ENCODE measurements around the gene SH3TC1. TPM values are rescaled to one million over a fixed set of nuclear protein-coding genes. Genes with fewer than 3 reads are reported as not detected.

Gene SH3TC1
- total RNA-seq, 1 experiment from 2014 or later = 7.8 TPM

- CTCF ChIA-PET = no interaction called here
- H3K27ac Mint-ChIP-seq (ENCODE audit: unreplicated experiment) = no peak within 1 kb of the TSS
Observed at GRCh38 chr4:8269535-8270417, 70.7 kb downstream of the SH3TC1 start, which contains the start of gene HTRA3. Gene HTRA3 (plus strand): TSS chr4:8269754. CDS start chr4:8269969, 215 bp downstream.

GRCh38 chr4:8270418-8270771 lies 71.3 kb downstream of the SH3TC1 start:
- intact Hi-C loops (cut with micrococcal nuclease; ENCODE audit: unreplicated experiment) = no loop called here
- no peaks in the 10 kb centered on the region for H3K4me1 Mint-ChIP-seq (ENCODE audit: low read depth, unreplicated experiment)
- no peak for DNase-seq
- peak overlapping the region; percentile 37 for H3K4me3 Mint-ChIP-seq (ENCODE audit: low read depth, unreplicated experiment)
- no peak overlapping the region for H3K27ac Mint-ChIP-seq (ENCODE audit: unreplicated experiment)
- no TSS peak for BruUV-seq (replicated peaks)
- no peaks in the 10 kb centered on the region for H3K9me3 Mint-ChIP-seq (ENCODE audit: low read depth, unreplicated experiment)
- H3K27me3 Mint-ChIP-seq (ENCODE audit: unreplicated experiment) = peaks cover 71% of the 10 kb centered on the region
- CTCF ChIA-PET = no interaction called here
- H3K36me3 Mint-ChIP-seq (ENCODE audit: insufficient read depth, unreplicated experiment) = no peaks in the 10 kb centered on the region
- no peak for TF ChIP-seq CTCF (IDR thresholded peaks at IDR 0.05; ENCODE audit: unreplicated experiment)

More at GRCh38 chr4:8269535-8270417, 70.7 kb downstream of the SH3TC1 start, which contains the start of gene HTRA3:
- BruUV-seq (replicated peaks) = no TSS peak
- peak within 1 kb of the TSS; percentile 37 for H3K4me3 Mint-ChIP-seq (ENCODE audit: low read depth, unreplicated experiment)
- intact Hi-C loops (cut with micrococcal nuclease; ENCODE audit: unreplicated experiment) = no loop called here
- no peak for TF ChIP-seq CTCF (IDR thresholded peaks at IDR 0.05; ENCODE audit: unreplicated experiment)
- no peaks in the 10 kb centered on the region for H3K9me3 Mint-ChIP-seq (ENCODE audit: low read depth, unreplicated experiment)
- no peak for DNase-seq
- H3K36me3 Mint-ChIP-seq (ENCODE audit: insufficient read depth, unreplicated experiment) = no peaks in the 10 kb centered on the region
- H3K4me1 Mint-ChIP-seq (ENCODE audit: low read depth, unreplicated experiment) = no peaks in the 10 kb centered on the region
- H3K27me3 Mint-ChIP-seq (ENCODE audit: unreplicated experiment) = peaks cover 76% of the 10 kb centered on the region

- DNase-seq = no peak
- CTCF ChIA-PET = no interaction called here
- BruUV-seq (replicated peaks) = no TSS peak
- no peak for TF ChIP-seq CTCF (IDR thresholded peaks at IDR 0.05; ENCODE audit: unreplicated experiment)
- intact Hi-C loops (cut with micrococcal nuclease; ENCODE audit: unreplicated experiment) = no loop called here
- Mint-ChIP-seq H3K27me3 (ENCODE audit: unreplicated experiment) (peaks cover 70% of the 10 kb centered on the region), H3K27ac (ENCODE audit: unreplicated experiment) (no peak overlapping the region), H3K9me3 (ENCODE audit: low read depth, unreplicated experiment) (no peaks in the 10 kb centered on the region), H3K4me3 (ENCODE audit: low read depth, unreplicated experiment) (no peak overlapping the region), H3K36me3 (ENCODE audit: insufficient read depth, unreplicated experiment) (no peaks in the 10 kb centered on the region), H3K4me1 (ENCODE audit: low read depth, unreplicated experiment) (no peaks in the 10 kb centered on the region)
Observed at GRCh38 chr4:8270912-8271815, 72.1 kb downstream of the SH3TC1 start.

- no peaks in the 10 kb centered on the region for H3K4me1 Mint-ChIP-seq (ENCODE audit: low read depth, unreplicated experiment)
- no peaks in the 10 kb centered on the region for H3K36me3 Mint-ChIP-seq (ENCODE audit: insufficient read depth, unreplicated experiment)
- H3K9me3 Mint-ChIP-seq (ENCODE audit: low read depth, unreplicated experiment) = no peaks in the 10 kb centered on the region
- peaks cover 73% of the 10 kb centered on the region for H3K27me3 Mint-ChIP-seq (ENCODE audit: unreplicated experiment)
- H3K4me3 Mint-ChIP-seq (ENCODE audit: low read depth, unreplicated experiment) = no peak overlapping the region
- no TSS peak for BruUV-seq (replicated peaks)
- CTCF ChIA-PET = no interaction called here
- no peak for TF ChIP-seq CTCF (IDR thresholded peaks at IDR 0.05; ENCODE audit: unreplicated experiment)
- H3K27ac Mint-ChIP-seq (ENCODE audit: unreplicated experiment) = no peak overlapping the region
- DNase-seq = no peak
- intact Hi-C loops (cut with micrococcal nuclease; ENCODE audit: unreplicated experiment) = no loop called here
Observed at GRCh38 chr4:8271821-8272220, 72.7 kb downstream of the SH3TC1 start.

All from Calu3 (cell line).